SIG-M5 treated with dmso at 0.1 percent for 504 hours (cell line): Measurements from ENCODE around the gene AMMECR1.

ENCODE experiments used
- DNase-seq: peaks from one replicate; lab custom pipeline; 2025; ENCODE audit not compliant: unreplicated experiment; lab: John Stamatoyannopoulos, UW

The AMMECR1 gene

GRCh38 chrX:110214684-110215083 lies 103.2 kb downstream of the AMMECR1 start:
- no peak for DNase-seq

- no peak for DNase-seq
Measured at GRCh38 chrX:110213183-110213582, 104.7 kb downstream of the AMMECR1 start.

- no peak for DNase-seq
Measured at GRCh38 chrX:110212299-110212698, 105.6 kb downstream of the AMMECR1 start.

- no peak for DNase-seq
Measured at GRCh38 chrX:110211340-110211739, 106.5 kb downstream of the AMMECR1 start.

GRCh38 chrX:110210417-110211139 lies 107.3 kb downstream of the AMMECR1 start:
- no peak for DNase-seq

- no peak for DNase-seq
Measured at GRCh38 chrX:110208092-110208491, 109.8 kb downstream of the AMMECR1 start.

GRCh38 chrX:110204986-110205385 lies 112.9 kb downstream of the AMMECR1 start:
- no peak for DNase-seq

GRCh38 chrX:110201799-110202198 lies 116.1 kb downstream of the AMMECR1 start:
- DNase-seq = no peak

- DNase-seq = no peak
Measured at GRCh38 chrX:110194977-110195376, 122.9 kb downstream of the AMMECR1 start.

- DNase-seq = no peak
Measured at GRCh38 chrX:110192516-110192915, 125.4 kb downstream of the AMMECR1 start.

- no peak for DNase-seq
Measured at GRCh38 chrX:110188701-110189558, 129.0 kb downstream of the AMMECR1 start.

- DNase-seq = no peak
Measured at GRCh38 chrX:110183314-110183713, 134.6 kb downstream of the AMMECR1 start.

- DNase-seq = no peak
Measured at GRCh38 chrX:110182865-110183264, 135.0 kb downstream of the AMMECR1 start.

GRCh38 chrX:110182362-110182761 lies 135.5 kb downstream of the AMMECR1 start:
- DNase-seq = no peak

- DNase-seq = no peak
Measured at GRCh38 chrX:110181459-110182137, 136.3 kb downstream of the AMMECR1 start.

GRCh38 chrX:110180928-110181310 lies 137.0 kb downstream of the AMMECR1 start:
- no peak for DNase-seq

GRCh38 chrX:110180176-110180927 lies 137.5 kb downstream of the AMMECR1 start:
- DNase-seq = no peak

GRCh38 chrX:110178179-110178865 lies 139.6 kb downstream of the AMMECR1 start:
- DNase-seq = no peak

GRCh38 chrX:110175696-110176095 lies 142.2 kb downstream of the AMMECR1 start:
- no peak for DNase-seq

- DNase-seq = peak; percentile 61
Measured at GRCh38 chrX:110175146-110175545, 142.7 kb downstream of the AMMECR1 start.
